ENCODE measurements around the gene KRTCAP2. TPM values are rescaled to one million over a fixed set of nuclear protein-coding genes. Genes with fewer than 3 reads are reported as not detected.
"Not testable (repeated sequence)": the region's sequence is repeated elsewhere in the genome, so short reads cannot be mapped to it uniquely, and the experiment has no call there.

KRTCAP2 gene
- total RNA-seq, 1 experiment from 2014 or later, result 177 TPM

GRCh38 chr1:155173478-155174323 is 597 bp upstream of the KRTCAP2 start, which contains the start of gene TRIM46:
TRIM46 (plus strand) TSS chr1:155173849; CDS start chr1:155173967, 118 bp downstream.
- DNase-seq (ENCODE audit: low spot score), result peak; percentile 75
- in situ Hi-C loops (cut with HindIII; ENCODE audit: low sequenced_read_pairs), result no loop called here

DNA sequence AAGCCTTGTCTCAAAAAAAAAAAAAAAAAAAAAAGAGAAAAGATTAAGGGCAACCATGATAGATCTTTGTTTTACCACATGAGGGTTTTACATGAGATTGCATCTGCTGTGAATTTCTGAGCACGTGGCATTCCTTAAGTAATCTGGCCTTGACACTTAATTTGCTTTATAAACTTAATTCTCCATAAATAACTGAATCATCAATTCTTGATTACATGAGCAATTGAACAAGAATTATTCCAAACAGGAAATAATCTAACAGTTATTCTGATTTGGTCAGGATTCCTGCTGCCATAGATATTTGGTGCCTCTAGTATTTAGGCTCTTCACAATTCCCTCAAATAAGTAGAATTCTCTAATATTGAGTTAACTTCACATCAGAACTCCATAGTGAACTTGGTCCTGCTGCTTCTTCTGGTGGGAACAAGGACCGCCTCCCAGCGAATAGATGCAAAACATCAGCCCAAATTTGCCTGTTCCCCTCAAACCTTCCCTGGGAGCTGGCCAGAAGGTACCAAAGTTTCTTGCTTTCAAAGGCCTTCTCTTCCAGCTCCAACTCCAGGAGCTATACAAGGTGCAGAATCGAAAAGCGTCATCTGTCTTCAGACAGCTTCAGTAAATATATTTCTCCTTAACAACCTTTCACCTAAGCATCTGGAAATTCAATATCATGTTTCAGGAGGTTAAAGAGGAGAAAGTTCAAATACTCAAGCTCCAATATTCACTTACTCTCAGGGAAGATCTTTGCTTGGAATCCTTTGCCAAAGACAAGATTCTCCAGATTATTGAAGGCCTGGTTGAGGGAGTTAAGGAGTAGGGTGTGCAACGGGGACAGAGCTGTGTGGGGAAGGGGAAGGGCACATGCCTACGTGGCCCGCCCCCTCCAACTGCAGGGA is 1.0 kb downstream of the KRTCAP2 start:
- DNase-seq (ENCODE audit: low spot score), result no peak
- in situ Hi-C loops (cut with HindIII; ENCODE audit: low sequenced_read_pairs), result no loop called here

DNA sequence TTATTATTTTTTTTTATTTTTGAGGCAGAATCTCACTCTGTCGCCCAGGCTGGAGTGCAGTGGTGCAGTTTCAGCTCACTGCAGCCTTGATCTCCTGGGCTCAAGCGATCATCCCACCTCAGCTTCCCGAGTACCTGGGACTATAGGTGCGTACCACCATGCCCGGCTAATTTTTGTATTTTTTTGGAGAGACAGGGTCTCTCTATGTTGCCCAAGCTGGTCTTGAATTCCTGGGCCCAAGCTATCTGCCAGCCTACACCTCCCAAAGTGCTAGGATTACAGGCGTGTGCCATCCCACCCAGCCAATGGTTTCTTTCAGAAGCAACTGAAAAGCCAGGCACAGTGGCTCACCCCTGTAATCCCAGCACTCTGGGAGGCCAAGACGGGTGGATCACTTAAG is 2.3 kb downstream of the KRTCAP2 start:
- in situ Hi-C loops (cut with HindIII; ENCODE audit: low sequenced_read_pairs), result no loop called here
- no peak for DNase-seq (ENCODE audit: low spot score)

GRCh38 chr1:155170101-155170785 is 2.9 kb downstream of the KRTCAP2 start:
- DNase-seq (ENCODE audit: low spot score), result no peak
- in situ Hi-C loops (cut with HindIII; ENCODE audit: low sequenced_read_pairs), result no loop called here

GRCh38 chr1:155169541-155169940 is 3.6 kb downstream of the KRTCAP2 start:
- in situ Hi-C loops (cut with HindIII; ENCODE audit: low sequenced_read_pairs), result no loop called here
- DNase-seq (ENCODE audit: low spot score), result no peak

- in situ Hi-C loops (cut with HindIII; ENCODE audit: low sequenced_read_pairs), result no loop called here
- no peak for DNase-seq (ENCODE audit: low spot score)
These were observed 4.5 kb downstream of the KRTCAP2 start for GRCh38 chr1:155168456-155169210.

DNA sequence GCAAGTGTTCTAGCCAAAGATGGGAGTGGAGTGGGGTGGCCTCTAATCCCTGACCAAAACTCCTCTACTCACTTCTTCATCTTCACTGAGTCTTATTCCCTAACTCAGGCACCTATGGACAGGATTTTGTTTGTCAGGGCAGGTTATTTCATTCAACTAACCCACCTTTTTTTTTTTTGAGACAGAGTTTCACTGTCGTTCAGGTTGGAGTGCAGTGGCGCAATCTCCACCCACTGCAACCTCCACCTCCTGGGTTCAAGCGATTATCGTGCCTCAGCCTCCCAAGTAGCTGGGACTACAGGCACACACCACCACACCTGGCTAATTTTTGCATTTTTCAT is 5.0 kb downstream of the KRTCAP2 start:
- in situ Hi-C loops (cut with HindIII; ENCODE audit: low sequenced_read_pairs); DNase-seq (ENCODE audit: low spot score): not testable (repeated sequence)

DNA sequence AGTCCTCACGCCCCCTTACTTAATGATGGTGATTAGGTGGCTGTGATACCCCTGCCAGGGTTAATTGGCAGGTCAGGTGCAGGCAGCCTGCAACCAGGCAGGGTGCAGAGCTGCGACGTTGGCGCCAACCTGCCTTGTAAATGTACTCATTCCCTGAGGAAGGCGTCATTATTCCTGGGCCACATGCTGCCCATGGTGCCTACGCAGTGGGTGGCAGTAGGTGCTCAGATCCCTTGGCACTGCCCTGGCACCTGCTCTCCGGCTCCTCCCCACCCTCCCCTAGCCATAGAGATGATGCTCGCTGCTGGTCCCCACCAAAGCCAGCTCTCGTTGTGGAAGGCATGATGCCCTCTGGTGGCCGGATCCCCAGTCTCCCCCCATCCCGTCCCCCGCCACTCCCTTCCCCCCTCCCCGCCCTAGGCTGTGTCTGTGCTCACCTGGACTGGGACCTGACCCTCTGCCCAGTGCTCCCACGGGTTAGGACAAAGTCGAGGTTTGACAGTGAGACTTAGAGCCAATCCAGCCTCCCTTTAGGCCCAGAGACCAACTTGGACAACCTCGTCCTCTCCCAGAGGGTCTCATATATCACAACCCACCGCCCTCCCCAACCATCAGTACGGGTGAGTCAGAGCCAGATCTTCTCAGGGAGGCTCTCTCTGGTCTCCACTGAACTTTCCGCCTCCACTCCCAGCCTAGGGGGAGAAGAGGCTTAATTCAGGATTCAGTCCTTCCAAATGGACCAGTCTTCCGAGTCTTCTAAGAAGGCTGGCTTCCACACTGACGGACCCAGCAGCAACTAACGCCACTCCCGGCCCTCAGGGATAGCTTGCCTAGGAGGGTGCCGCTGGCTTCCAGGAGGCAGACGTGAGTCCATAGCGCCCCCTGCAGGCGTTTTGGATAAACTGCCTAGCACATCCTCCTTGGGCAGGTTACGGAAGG is 5.7 kb downstream of the KRTCAP2 start:
- in situ Hi-C loops (cut with HindIII; ENCODE audit: low sequenced_read_pairs), result no loop called here
- peak; percentile 92 for DNase-seq (ENCODE audit: low spot score)

DNA sequence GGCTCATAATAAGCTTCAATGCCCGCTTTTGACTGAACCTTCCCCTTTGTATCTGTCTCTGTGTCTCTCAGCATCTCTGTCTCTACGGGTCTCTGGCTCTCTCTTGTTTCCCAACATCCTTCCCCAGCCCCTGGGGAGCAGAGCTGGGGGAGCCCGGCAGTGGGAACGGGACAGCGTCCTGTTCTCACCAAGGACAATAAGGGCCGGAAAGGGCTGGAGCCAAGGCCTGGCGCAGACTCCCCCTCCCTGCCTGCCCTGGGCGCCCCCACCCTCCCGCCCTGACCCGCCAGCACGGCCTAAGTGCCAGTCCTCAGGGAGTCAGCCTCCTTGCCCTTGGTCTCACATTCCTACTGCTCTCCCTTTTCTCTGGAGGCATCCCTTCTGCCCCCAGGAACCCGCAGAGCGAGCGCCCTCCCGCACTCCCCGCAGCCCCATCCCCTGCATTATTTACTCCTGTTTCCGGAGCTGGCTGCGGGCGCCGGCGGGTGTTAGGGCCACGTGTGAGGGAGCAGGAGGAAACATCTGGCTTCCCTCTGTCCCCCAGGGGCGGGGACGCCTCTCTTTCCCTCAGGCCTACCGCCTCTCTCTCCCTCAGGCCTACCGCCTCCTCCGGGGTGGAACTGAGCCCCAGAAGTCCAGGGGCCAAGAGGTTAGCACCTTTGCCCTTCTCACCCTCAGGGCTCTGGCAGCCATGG is 6.5 kb downstream of the KRTCAP2 start:
- no peak for DNase-seq (ENCODE audit: low spot score)
- in situ Hi-C loops (cut with HindIII; ENCODE audit: low sequenced_read_pairs), result no loop called here

- DNase-seq (ENCODE audit: low spot score), result no peak
- in situ Hi-C loops (cut with HindIII; ENCODE audit: low sequenced_read_pairs), result no loop called here
These were observed 7.0 kb downstream of the KRTCAP2 start for GRCh38 chr1:155166051-155166470.

GRCh38 chr1:155164625-155165024 is 8.5 kb downstream of the KRTCAP2 start:
- in situ Hi-C loops (cut with HindIII; ENCODE audit: low sequenced_read_pairs); DNase-seq (ENCODE audit: low spot score): not testable (repeated sequence)

- in situ Hi-C loops (cut with HindIII; ENCODE audit: low sequenced_read_pairs); DNase-seq (ENCODE audit: low spot score): not testable (repeated sequence)
These were observed 9.3 kb downstream of the KRTCAP2 start for GRCh38 chr1:155163785-155164184.

- DNase-seq (ENCODE audit: low spot score); in situ Hi-C loops (cut with HindIII; ENCODE audit: low sequenced_read_pairs): not testable (repeated sequence)
These were observed 10.5 kb downstream of the KRTCAP2 start for GRCh38 chr1:155162631-155163030.

DNA sequence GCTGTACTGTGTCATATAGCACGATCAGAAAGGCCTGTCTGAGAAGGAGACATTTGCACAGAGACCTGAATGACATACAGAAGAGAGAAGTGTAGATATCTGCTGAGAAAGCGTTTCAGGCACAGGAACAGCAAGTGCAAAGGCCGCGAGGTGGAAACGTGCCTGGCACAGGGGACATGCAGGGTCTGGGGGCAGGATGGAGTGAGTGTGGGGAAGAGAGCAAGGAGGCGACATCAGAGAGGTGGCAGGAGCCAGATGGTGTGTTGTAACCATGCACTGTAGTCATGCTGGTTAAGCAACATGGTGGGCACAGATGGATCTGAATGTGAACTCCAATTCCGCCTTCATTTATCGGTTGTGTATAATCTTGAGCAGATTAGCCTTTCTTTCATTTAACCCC is 13.0 kb downstream of the KRTCAP2 start:
- in situ Hi-C loops (cut with HindIII; ENCODE audit: low sequenced_read_pairs), result no loop called here
- no peak for DNase-seq (ENCODE audit: low spot score)

DNA sequence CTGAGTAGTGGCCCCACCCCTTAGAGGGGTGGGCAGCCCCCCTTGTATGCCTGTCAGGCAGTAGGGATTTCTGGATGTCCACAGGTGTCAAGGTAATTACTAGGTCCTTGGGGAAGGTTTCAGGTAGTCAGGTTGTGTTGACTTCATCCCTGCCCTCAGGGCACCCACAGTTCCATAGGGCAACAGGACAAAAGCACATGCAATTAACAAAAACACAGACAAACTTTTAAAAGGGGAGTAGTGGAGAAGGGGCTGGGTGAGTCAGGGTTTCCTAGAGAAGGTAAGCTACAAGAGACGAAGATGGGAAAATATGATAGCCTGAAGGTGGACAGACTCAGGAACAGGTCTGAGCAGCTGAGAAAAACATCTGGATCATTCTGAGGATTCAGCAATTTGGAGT is 14.1 kb downstream of the KRTCAP2 start:
- in situ Hi-C loops (cut with HindIII; ENCODE audit: low sequenced_read_pairs), result no loop called here
- no peak for DNase-seq (ENCODE audit: low spot score)

DNA sequence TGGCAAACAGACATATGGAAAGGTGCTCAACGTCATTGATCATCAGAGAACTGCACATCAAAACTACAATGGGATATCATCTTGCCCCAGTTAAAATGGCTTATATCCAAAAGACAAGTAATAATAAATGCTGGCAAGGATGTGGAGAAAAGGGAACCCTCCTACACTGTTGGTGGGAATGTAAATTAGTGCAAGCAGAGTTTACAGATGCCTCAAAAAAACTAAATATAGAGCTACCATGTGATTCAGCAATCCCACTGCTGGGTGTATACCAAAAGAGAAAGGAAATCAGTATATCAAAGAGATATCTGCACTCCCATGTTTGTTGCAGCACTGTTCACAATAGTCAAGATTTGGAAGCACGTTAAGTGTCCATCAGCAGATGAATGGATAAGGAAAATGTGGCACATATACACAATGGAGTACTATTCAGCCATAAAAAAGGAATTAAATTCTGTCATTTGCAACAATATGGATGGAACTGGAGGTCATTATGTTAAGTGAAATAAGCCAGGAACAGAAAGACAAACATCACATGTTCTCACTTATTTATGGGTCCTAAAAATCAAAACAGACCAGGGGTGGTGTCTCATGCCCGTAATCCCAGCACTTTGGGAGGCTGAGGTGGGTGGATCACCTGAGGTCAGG is 17.0 kb downstream of the KRTCAP2 start:
- DNase-seq (ENCODE audit: low spot score); in situ Hi-C loops (cut with HindIII; ENCODE audit: low sequenced_read_pairs): not testable (repeated sequence)

DNA sequence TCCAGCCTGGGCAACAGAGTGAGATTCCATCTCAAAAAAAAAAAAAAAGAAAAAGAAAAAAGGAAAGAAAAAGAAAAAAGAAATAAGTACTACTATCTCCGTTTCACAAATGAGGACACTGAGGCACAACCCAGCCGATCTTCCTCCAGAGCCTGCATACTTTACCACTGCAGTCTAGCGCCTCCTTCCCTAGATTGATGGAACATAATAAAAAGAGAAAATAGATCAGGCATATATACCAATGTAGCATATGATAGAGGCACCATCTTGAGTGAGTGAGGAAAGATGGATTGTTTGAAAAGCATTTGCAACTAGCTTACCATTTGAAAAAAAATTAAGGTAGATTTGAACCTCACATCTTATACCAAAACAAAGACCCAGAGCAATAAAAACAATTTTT is 27.6 kb downstream of the KRTCAP2 start:
- no peak for DNase-seq (ENCODE audit: low spot score)
- in situ Hi-C loops (cut with HindIII; ENCODE audit: low sequenced_read_pairs), result no loop called here

All from G401 (cell line).